ENCODE results near the gene ARL8B. TPM values are rescaled to one million over a fixed set of nuclear protein-coding genes. Genes with fewer than 3 reads are reported as not detected.
A peak's percentile ranks its signal among the peaks of the same experiment; 100 is the strongest.

ARL8B gene
- total RNA-seq, 1 donor from 2014 or later = 90.6 TPM

GRCh38 chr3:5115506-5116162 lies 6.5 kb upstream of the ARL8B start:
- Histone ChIP-seq H3K9me3 (no peaks in the 10 kb centered on the region), H3K36me3 (no peaks in the 10 kb centered on the region), H3K4me3 (no peak overlapping the region), H3K4me1 (no peaks in the 10 kb centered on the region), H3K27me3 (ENCODE audit: low read depth) (no peaks in the 10 kb centered on the region), H3K27ac (no peak overlapping the region)
- no peak for TF ChIP-seq CTCF (IDR thresholded peaks at IDR 0.05)
- intact Hi-C loops (cut with DNase I) = no loop called here
- DNase-seq (no peak), ATAC-seq (peak; percentile 49 to 55)

- TF ChIP-seq CTCF (IDR thresholded peaks at IDR 0.05) = no peak
- DNase-seq = no peak
- intact Hi-C loops (cut with DNase I) = no loop called here
- H3K27ac ChIP-seq = peak overlapping the region; percentile 6
- ATAC-seq = no peak
- no peaks in the 10 kb centered on the region for H3K9me3 ChIP-seq
- peaks cover under 1% of the 10 kb centered on the region for H3K4me1 ChIP-seq
- no peaks in the 10 kb centered on the region for H3K27me3 ChIP-seq (ENCODE audit: low read depth)
- no peak overlapping the region for H3K4me3 ChIP-seq
- no peaks in the 10 kb centered on the region for H3K36me3 ChIP-seq
Measured at GRCh38 chr3:5116538-5116937, 5.6 kb upstream of the ARL8B start.

GRCh38 chr3:5120446-5120845 lies 1.6 kb upstream of the ARL8B start:
- ATAC-seq (no peak), DNase-seq (no peak)
- intact Hi-C loops (cut with DNase I) = no loop called here
- H3K36me3 ChIP-seq = peaks cover 4% of the 10 kb centered on the region
- no peak for TF ChIP-seq CTCF (IDR thresholded peaks at IDR 0.05)
- no peaks in the 10 kb centered on the region for H3K9me3 ChIP-seq
- no peaks in the 10 kb centered on the region for H3K27me3 ChIP-seq (ENCODE audit: low read depth)
- H3K27ac ChIP-seq = no peak overlapping the region
- peaks cover 30% of the 10 kb centered on the region for H3K4me1 ChIP-seq
- H3K4me3 ChIP-seq = no peak overlapping the region

- peak; percentile 52 for DNase-seq
- Histone ChIP-seq H3K4me3 (peak overlapping the region; percentile 100), H3K36me3 (peaks cover 4% of the 10 kb centered on the region), H3K4me1 (peaks cover 52% of the 10 kb centered on the region), H3K27me3 (ENCODE audit: low read depth) (no peaks in the 10 kb centered on the region), H3K27ac (peak overlapping the region; percentile 97), H3K9me3 (no peaks in the 10 kb centered on the region)
- intact Hi-C loops (cut with DNase I) = no loop called here
- TF ChIP-seq CTCF (IDR thresholded peaks at IDR 0.05) = no peak
- ATAC-seq = peak; percentile 86 to 87
Measured at GRCh38 chr3:5122741-5123706, 932 bp downstream of the ARL8B start.

GRCh38 chr3:5123937-5124336 lies 1.8 kb downstream of the ARL8B start:
- intact Hi-C loops (cut with DNase I) = no loop called here
- H3K36me3 ChIP-seq = peaks cover 4% of the 10 kb centered on the region
- peak overlapping the region; percentile 100 for H3K4me3 ChIP-seq
- ATAC-seq (no peak), DNase-seq (no peak)
- H3K9me3 ChIP-seq = no peaks in the 10 kb centered on the region
- peaks cover 56% of the 10 kb centered on the region for H3K4me1 ChIP-seq
- H3K27me3 ChIP-seq (ENCODE audit: low read depth) = no peaks in the 10 kb centered on the region
- TF ChIP-seq CTCF (IDR thresholded peaks at IDR 0.05) = no peak
- H3K27ac ChIP-seq = peak overlapping the region; percentile 97
